LNCaP clone FGC (cell line): ENCODE measurements around the gene NRIP3.

Source experiments
- DNase-seq: peaks from one replicate; pipeline ENCODE4 v3.0.0-alpha.2; 2011; ENCODE audit warnings: low read depth
- H3K4me3 ChIP-seq: 2 replicates; pipeline ENCODE4 v1.5.1; 2011; ENCODE audit warnings: mild to moderate bottlenecking, low read depth, low read length, control low read depth
- TF ChIP-seq, protein P1 (sequence below): IDR thresholded peaks from 2 replicates; pipeline ENCODE4 v1.5.1; 2012; ENCODE audit warnings: mild to moderate bottlenecking; ENCODE audit not compliant: control insufficient read depth, insufficient read depth; ENCODE audit errors: extremely low read depth

Gene NRIP3

DNA sequence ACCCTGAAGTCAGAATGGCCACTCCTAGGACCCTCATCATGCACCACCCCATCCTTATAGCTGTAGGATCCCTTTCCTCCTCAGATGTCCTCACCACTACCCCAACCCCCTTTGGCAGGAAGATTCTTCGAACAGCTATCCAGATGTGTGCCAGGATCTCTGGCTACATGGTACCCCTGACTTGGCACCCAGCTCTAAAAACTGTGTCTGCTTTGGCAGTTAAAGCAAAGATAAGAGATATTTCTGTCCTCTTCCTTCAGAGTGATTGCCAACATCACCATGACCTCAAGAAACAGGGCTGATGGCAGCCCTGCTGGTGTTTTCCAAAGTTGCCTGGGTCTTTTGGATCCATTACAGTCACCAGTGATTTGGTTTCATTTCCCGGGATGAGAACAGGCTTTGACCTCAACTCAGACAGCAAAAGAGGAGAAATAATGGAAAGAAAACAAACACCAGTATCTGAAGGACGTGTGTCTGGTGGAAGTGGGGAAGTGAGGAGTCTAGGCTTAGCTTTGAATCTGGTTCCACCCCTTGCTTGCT lies 4.3 kb upstream of the NRIP3 start:
- TF ChIP-seq, protein P1, sequence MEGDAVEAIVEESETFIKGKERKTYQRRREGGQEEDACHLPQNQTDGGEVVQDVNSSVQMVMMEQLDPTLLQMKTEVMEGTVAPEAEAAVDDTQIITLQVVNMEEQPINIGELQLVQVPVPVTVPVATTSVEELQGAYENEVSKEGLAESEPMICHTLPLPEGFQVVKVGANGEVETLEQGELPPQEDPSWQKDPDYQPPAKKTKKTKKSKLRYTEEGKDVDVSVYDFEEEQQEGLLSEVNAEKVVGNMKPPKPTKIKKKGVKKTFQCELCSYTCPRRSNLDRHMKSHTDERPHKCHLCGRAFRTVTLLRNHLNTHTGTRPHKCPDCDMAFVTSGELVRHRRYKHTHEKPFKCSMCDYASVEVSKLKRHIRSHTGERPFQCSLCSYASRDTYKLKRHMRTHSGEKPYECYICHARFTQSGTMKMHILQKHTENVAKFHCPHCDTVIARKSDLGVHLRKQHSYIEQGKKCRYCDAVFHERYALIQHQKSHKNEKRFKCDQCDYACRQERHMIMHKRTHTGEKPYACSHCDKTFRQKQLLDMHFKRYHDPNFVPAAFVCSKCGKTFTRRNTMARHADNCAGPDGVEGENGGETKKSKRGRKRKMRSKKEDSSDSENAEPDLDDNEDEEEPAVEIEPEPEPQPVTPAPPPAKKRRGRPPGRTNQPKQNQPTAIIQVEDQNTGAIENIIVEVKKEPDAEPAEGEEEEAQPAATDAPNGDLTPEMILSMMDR: no peak
- no peak for DNase-seq
- H3K4me3 ChIP-seq: no peak overlapping the region

DNA sequence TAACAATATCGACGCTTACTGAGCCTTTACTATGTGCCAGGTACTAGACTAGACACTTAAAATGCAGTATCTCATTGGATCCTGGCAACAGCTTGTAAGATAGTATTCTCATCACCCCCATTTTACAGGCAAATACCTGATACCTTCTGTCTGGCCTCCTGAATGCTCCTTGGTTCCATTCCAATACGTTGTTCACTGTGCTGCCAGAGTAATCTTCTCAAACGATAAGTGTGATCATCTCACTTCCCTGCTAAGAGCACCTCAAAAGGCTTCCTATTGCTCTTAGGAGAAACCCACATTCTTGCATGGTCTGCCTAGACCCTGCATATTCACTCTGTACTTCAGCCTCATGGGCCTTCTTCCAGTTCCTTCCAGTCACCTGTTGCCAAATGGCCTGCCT lies 1.3 kb upstream of the NRIP3 start:
- TF ChIP-seq, protein P1: no peak
- no peak for DNase-seq
- no peak overlapping the region for H3K4me3 ChIP-seq

DNA sequence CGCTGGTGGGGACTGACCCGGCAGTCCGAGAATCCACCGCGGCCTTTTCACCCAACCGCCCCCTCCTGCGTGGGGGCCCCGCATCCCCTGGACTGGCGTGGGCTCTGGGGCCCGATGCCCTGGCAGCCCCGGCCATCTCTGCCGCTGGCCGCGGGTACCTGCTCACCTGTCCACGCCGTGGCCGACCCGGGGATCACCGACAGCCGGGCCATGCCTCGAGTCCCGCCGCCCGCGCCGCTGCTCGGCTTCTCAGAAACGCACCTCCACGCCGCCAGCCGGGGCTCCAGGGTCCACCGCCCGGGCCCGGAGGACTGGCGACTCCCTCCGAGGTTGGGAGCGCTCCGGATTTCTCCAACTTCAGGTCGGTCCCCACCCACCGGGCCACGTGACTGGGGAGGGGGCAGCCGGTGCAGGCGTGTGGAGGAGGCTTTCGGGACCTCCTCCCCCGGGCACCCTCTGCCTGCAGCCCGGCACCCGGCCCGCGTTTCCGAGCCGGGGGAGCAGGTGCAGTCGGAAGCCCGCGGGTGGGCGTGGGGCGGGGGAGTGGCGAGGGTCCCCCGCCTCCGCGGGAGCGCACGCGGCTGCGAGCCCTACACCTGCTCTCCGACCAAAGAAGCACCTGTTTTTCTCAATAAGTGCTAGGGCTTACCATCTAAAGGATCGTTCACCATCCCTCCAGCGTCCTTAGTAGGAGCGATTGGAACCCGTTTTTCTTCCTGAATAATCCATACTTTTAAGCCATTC lies 554 bp upstream of the NRIP3 start:
- H3K4me3 ChIP-seq: no peak overlapping the region
- no peak for DNase-seq
- TF ChIP-seq, protein P1: no peak

DNA sequence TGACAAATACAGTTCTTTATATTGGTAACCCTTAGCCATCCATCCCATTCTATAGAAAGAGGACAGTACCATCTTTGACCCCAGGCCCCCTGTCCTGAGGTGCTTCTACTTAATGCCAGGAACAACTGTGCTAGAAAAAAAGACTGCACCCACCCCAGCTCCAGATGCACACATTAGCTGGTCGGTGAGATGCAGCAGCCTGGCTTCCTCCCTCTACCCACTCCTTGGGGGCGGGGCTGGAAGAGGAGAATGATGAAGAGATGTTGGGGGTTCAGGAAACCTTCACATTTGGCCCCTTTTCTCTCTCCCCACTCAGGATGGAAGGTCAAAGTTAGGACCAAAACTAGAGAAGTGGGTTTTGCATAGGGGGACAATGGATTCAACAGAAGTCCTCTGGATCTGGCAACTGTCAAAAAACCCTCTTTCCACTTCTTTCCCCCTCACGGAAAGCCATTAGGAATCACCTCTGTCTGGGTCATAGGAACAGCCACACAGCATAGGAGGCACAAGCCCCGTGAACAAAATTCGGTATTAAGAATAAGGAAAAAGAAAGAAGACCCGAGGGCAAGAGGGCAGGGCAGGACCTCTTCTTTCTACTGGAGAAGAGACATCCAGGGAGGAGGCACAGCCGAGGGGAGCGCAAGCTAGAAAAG lies 755 bp downstream of the NRIP3 start:
- H3K4me3 ChIP-seq: no peak overlapping the region
- TF ChIP-seq, protein P1: no peak

DNA sequence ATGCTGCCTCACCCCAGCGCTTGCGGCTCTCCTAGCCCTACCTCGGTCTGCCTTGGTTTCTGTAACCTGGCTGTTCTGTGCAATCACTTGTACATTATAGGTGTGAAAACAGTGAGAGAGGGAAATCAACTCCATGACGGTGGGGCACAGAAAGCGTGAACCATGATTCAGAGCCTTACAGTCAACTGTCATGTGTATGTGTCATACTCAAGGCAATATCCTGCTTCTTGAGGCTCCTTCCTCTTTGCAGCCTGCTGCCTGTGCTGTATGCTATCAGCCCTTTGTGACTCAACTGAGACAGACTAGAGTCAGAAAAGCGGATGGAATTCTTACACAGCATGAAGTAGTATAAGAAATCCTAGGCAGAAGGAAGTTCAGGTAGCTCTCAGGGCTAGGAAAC lies 2.1 kb downstream of the NRIP3 start:
- no peak overlapping the region for H3K4me3 ChIP-seq
- no peak for DNase-seq
- TF ChIP-seq, protein P1: no peak

More for the DNA sequence above, 755 bp downstream of the NRIP3 start:
- no peak for DNase-seq

DNA sequence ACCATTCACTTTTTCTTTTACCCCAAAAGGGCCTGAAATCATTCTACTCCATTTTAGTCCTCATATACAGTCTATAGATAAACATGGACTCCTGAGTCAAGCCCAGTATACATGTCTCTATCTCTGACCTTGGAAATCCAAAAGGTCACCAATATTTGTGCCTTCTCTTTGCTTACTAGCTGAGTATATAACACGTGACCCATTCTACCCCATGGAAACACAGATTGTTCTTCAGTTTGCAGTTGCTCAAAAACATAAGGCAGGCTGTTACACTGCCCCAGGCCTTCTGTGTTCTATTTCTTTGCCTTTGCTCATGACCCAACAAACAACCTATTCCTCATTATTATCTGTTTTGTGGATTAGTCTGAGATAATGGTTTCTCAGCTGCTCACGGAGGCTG lies 5.8 kb downstream of the NRIP3 start:
- no peak overlapping the region for H3K4me3 ChIP-seq
- TF ChIP-seq, protein P1: no peak
- DNase-seq: no peak
